Activated T-helper 1 cell treated with anti-CD3 and anti-CD28 coated beads, Interleukin-12 subunit alpha, Interleukin-12 subunit beta, Interleukin-2, Interleukin-4 antibody, amounts not matched to agents 30 ng/mL and 10 ng/mL and 1 ng/mL, durations not matched to agents 14 hours and 24 hours and 36 hours (primary cell): ENCODE data around the gene PTPN18. TPM values are rescaled to one million over a fixed set of nuclear protein-coding genes. Genes with fewer than 3 reads are reported as not detected.

Experiments
- DNase-seq: peaks from one replicate; pipeline ENCODE4 v3.0.0; 2021; ENCODE audit warnings: low spot score
- H3K27ac Mint-ChIP-seq: one replicate; pipeline ENCODE4 v1.8.0; 2021; ENCODE audit warnings: mild to moderate bottlenecking, mixed read lengths
- H3K27me3 Mint-ChIP-seq: one replicate; pipeline ENCODE4 v1.8.0; 2022; ENCODE audit warnings: mild to moderate bottlenecking, moderate library complexity, mixed read lengths; ENCODE audit not compliant: insufficient read depth
- H3K36me3 Mint-ChIP-seq: one replicate; pipeline ENCODE4 v1.8.0; 2021; ENCODE audit warnings: low read depth, mixed read lengths
- H3K4me1 Mint-ChIP-seq: one replicate; pipeline ENCODE4 v1.8.0; 2021; ENCODE audit warnings: low read depth, mixed read lengths
- H3K4me3 Mint-ChIP-seq: one replicate; pipeline ENCODE4 v1.8.0; 2021; ENCODE audit warnings: mild to moderate bottlenecking, moderate library complexity, mixed read lengths
- H3K9me3 Mint-ChIP-seq: one replicate; pipeline ENCODE4 v1.8.0; 2021; ENCODE audit warnings: mixed read lengths
- intact Hi-C: fragments of 100-400 bp; cut with micrococcal nuclease; formaldehyde crosslinking; loops from one replicate; pipeline ENCODE4 v1.15.1; 2024
- total RNA-seq: library from RNA; stranded (reverse); gene quantifications from 2 replicates; pipeline ENCODE4 v1.2.3, GENCODE V29; 2022

The PTPN18 gene
- total RNA-seq, 1 donor from 2014 or later = 68.9 TPM

GRCh38 chr2:130344578-130344977, 11.3 kb upstream of the PTPN18 start:
- Mint-ChIP-seq H3K27ac (peak overlapping the region; percentile 13), H3K27me3 (no peaks in the 10 kb centered on the region), H3K36me3 (peaks cover 49% of the 10 kb centered on the region), H3K9me3 (no peaks in the 10 kb centered on the region), H3K4me1 (peaks cover 21% of the 10 kb centered on the region), H3K4me3 (peak overlapping the region; percentile 100)
- intact Hi-C loops = loop anchor here (5.0 to 10.0 kb wide), 2 partner anchors 628 to 1340 kb away; no protein-coding TSS in a partner anchor
- no peak for DNase-seq

GRCh38 chr2:130345091-130345490, 10.8 kb upstream of the PTPN18 start:
- DNase-seq = no peak
- H3K9me3 Mint-ChIP-seq = no peaks in the 10 kb centered on the region

DNA sequence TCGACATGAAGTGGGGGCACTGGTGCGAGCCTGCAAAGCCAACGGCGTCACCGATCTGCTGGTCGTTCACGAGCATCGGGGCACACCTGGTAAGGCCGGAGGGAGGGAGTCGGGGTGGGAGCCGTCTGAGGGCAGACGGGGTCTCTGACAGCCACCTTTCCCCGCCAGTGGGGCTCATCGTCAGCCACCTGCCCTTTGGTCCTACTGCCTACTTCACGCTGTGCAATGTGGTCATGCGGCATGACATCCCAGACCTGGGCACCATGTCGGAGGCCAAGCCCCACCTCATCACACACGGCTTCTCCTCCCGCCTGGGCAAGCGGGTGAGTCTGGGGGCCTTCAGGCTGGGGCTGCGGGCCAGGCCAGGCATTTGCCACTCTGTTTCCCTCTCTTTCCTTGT, 10.2 kb upstream of the PTPN18 start:
- H3K4me3 Mint-ChIP-seq = peak overlapping the region; percentile 5
- no peaks in the 10 kb centered on the region for H3K9me3 Mint-ChIP-seq
- H3K27ac Mint-ChIP-seq = no peak overlapping the region
- H3K4me1 Mint-ChIP-seq = peaks cover 18% of the 10 kb centered on the region
- intact Hi-C loops = loop anchor here (10.0 kb wide), 1 partner anchor 1339 kb away; no protein-coding TSS in a partner anchor
- no peaks in the 10 kb centered on the region for H3K27me3 Mint-ChIP-seq
- peaks cover 46% of the 10 kb centered on the region for H3K36me3 Mint-ChIP-seq
- no peak for DNase-seq

More at GRCh38 chr2:130345091-130345490, 10.8 kb upstream of the PTPN18 start:
- no peaks in the 10 kb centered on the region for H3K27me3 Mint-ChIP-seq
- H3K36me3 Mint-ChIP-seq = peaks cover 44% of the 10 kb centered on the region
- intact Hi-C loops = loop anchor here (10.0 kb wide), 1 partner anchor 1340 kb away; no protein-coding TSS in a partner anchor
- H3K27ac Mint-ChIP-seq = no peak overlapping the region
- peaks cover 19% of the 10 kb centered on the region for H3K4me1 Mint-ChIP-seq
- peak overlapping the region; percentile 100 for H3K4me3 Mint-ChIP-seq

- Mint-ChIP-seq H3K27ac (no peak overlapping the region), H3K4me3 (no peak overlapping the region), H3K36me3 (peaks cover 45% of the 10 kb centered on the region), H3K27me3 (no peaks in the 10 kb centered on the region), H3K4me1 (peaks cover 14% of the 10 kb centered on the region), H3K9me3 (no peaks in the 10 kb centered on the region)
- intact Hi-C loops = loop anchor here (10.0 kb wide), 1 partner anchor 1339 kb away; no protein-coding TSS in a partner anchor
- no peak for DNase-seq
Observed at GRCh38 chr2:130346041-130346740, 9.7 kb upstream of the PTPN18 start.

DNA sequence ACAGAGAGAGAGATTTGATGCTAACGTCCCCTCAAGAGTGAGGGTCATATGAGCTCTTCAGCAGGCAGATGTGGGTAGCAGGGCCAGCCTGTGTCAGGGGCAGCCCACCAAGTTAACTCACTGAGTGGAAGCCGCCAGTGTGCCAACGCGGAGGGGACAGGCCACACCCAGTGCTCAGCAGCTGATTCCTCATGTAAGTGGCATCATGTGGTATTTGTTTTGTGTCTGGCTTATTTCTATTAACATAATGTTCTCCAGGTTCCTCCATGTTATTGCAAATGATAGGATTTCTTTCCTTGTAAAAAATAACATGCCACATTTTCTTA, 9.2 kb upstream of the PTPN18 start:
- no peak for DNase-seq
- no peak overlapping the region for H3K27ac Mint-ChIP-seq

GRCh38 chr2:130347220-130347925, 8.5 kb upstream of the PTPN18 start:
- no peak for DNase-seq
- no peak overlapping the region for H3K4me3 Mint-ChIP-seq
- H3K27me3 Mint-ChIP-seq = no peaks in the 10 kb centered on the region
- no peaks in the 10 kb centered on the region for H3K9me3 Mint-ChIP-seq
- intact Hi-C loops = loop anchor here (10.0 kb wide), 1 partner anchor 1337 kb away; no protein-coding TSS in a partner anchor
- H3K4me1 Mint-ChIP-seq = peaks cover 12% of the 10 kb centered on the region
- peaks cover 43% of the 10 kb centered on the region for H3K36me3 Mint-ChIP-seq
- no peak overlapping the region for H3K27ac Mint-ChIP-seq

More for the DNA sequence above, 9.2 kb upstream of the PTPN18 start:
- Mint-ChIP-seq H3K4me3 (no peak overlapping the region), H3K27me3 (no peaks in the 10 kb centered on the region), H3K36me3 (peaks cover 43% of the 10 kb centered on the region), H3K4me1 (peaks cover 13% of the 10 kb centered on the region), H3K9me3 (no peaks in the 10 kb centered on the region)
- intact Hi-C loops = loop anchor here (10.0 kb wide), 1 partner anchor 1338 kb away; no protein-coding TSS in a partner anchor

DNA sequence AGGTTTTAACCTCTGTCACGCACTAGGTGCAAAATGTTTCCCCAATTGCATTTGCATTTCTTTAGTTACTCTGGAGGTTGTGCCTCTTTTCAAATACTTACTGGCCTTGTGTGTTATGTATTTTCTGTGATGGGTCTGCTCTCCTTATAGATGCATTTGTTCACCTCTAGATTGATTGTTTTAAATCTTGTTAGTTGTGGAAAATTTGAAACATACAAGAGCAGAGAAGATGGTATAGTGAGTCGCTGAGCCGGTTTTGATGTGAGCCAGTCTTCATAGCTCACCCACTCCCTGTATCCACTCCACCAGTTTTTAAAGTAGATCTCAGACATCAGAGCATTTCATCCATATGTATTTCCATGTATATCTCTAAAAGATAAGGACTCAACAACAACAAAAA, 6.7 kb upstream of the PTPN18 start:
- no peak overlapping the region for H3K4me3 Mint-ChIP-seq
- intact Hi-C loops = loop anchor here (10.0 kb wide), 1 partner anchor 1336 kb away; no protein-coding TSS in a partner anchor

DNA sequence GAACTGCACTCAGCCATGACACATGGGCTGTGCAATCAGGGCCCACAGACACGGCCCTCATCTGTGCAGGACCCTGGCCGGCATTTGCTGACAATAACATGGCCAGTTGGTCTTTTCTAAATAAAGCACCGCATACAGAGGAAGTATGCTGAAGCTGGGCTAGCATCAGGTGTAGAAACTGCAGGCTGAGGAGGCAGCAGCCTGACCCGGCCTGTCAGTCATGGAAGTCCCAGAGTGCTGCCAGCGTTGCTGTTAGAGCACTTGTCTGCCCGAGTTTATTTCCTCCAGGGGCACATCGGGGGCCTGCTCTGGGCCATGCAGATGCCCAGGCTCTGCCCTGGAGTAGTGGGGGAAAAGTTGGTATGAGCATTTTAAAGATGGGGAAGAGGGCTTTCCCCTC, 4.1 kb upstream of the PTPN18 start:
- Mint-ChIP-seq H3K4me3 (no peak overlapping the region), H3K36me3 (peaks cover 22% of the 10 kb centered on the region), H3K27ac (no peak overlapping the region), H3K27me3 (no peaks in the 10 kb centered on the region), H3K4me1 (peaks cover 26% of the 10 kb centered on the region), H3K9me3 (no peaks in the 10 kb centered on the region)
- intact Hi-C loops = no loop called here
- no peak for DNase-seq

More for the DNA sequence above, 6.7 kb upstream of the PTPN18 start:
- Mint-ChIP-seq H3K9me3 (no peaks in the 10 kb centered on the region), H3K27me3 (no peaks in the 10 kb centered on the region), H3K4me1 (peaks cover 12% of the 10 kb centered on the region), H3K27ac (peak overlapping the region; percentile 3), H3K36me3 (peaks cover 41% of the 10 kb centered on the region)
- no peak for DNase-seq

DNA sequence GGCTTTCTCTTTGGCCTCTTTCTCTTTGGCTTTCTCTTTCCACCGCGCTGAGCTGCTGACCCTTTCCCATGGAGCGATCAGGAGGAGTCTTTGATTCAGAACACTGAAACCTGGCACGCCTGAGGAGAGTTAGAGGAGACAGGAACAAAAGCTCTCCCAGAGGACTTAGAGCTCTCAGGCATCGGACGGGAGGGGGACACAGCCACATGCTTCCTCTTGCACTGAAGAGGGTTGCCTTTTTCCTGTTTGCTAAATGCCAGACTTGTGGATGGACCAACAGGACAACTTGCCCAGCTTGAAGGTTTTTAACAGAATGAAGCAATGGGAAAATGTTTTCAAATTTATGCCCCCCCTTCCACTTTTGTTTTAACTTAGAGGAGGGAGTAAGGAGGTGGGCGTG, 3.6 kb upstream of the PTPN18 start:
- Mint-ChIP-seq H3K4me3 (no peak overlapping the region), H3K36me3 (peaks cover 16% of the 10 kb centered on the region), H3K9me3 (no peaks in the 10 kb centered on the region), H3K4me1 (peaks cover 29% of the 10 kb centered on the region), H3K27me3 (no peaks in the 10 kb centered on the region), H3K27ac (no peak overlapping the region)
- no peak for DNase-seq
- intact Hi-C loops = no loop called here

DNA sequence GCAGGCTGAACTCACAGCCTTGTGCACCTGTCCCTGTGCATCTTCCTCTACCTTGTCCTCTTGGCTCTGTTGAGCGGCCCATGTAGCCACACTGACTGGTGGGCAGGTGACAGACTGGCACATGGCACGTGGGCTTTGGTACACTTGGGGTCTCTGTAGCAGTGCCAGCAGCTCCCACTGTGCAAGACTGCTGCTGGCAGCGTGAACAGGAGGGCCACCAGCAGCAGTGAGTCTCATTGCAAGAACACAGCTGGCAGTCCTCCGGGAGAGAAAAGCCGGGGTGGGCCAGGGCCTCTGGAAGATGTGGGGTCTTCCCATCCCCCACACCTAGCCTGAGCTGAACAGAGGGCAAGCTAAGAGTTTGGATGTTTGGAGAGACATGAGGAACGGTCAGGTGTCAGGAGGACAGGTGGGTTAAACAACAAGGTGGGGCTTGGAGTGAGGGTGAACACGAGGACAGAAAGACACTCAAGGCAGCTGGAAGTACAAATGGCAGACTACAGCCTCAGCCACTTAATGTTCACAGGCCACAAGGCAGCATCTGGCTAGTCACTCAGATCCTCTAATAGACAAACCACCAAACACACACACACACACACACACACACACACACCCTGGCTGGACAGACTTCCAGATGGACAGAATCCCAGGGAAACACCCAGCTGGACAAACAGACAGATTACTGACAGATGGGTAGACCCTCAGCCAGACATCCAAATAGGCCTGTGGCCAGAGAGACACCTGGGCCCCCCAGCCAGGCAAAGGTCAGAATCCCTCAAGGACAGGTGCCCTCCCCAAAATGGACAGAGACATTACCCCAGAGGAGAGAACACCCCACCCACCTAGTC, 2.3 kb upstream of the PTPN18 start:
- Mint-ChIP-seq H3K27me3 (no peaks in the 10 kb centered on the region), H3K9me3 (no peaks in the 10 kb centered on the region), H3K4me1 (peaks cover 29% of the 10 kb centered on the region), H3K4me3 (no peak overlapping the region), H3K27ac (no peak overlapping the region), H3K36me3 (peaks cover 10% of the 10 kb centered on the region)
- intact Hi-C loops = no loop called here
- DNase-seq = no peak

DNA sequence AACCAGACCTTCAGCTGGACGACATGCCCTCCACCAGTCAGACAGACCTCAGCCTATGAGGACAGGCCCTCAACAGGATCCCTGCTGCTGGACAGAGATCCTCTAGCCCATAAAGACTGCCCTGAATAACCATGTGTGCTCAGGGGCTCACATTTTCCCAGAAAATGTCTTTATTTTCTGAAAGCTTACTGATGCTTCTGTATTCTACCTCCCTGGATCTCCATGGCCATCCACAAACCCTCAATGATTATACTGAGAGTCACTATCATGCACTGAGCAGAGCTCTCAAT, 1.8 kb upstream of the PTPN18 start:
- DNase-seq = no peak
- Mint-ChIP-seq H3K27me3 (no peaks in the 10 kb centered on the region), H3K4me1 (peaks cover 29% of the 10 kb centered on the region), H3K4me3 (peak overlapping the region; percentile 81), H3K36me3 (peaks cover 8% of the 10 kb centered on the region), H3K27ac (no peak overlapping the region), H3K9me3 (no peaks in the 10 kb centered on the region)
- intact Hi-C loops = no loop called here

DNA sequence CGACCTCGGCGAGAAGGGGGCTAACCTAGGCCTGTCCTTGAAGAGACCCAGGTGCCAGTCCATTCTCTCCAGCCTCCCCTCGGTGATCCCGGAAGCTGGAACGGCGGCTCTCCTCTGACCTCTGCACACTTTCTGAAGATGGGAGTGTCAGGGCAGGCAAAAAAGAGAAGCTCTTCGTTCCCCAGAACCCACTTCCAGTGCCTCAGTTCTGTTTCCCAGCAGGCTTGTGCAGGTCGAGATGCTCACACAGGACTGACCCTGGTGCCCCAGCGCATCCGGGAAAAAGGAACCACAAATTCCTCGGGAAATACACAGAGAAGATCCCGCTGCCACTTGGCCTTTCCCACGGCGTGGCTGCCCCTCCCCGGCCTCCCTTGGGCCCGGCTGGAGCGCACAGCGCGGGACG, 681 bp upstream of the PTPN18 start:
- peaks cover 29% of the 10 kb centered on the region for H3K4me1 Mint-ChIP-seq
- DNase-seq = no peak
- H3K4me3 Mint-ChIP-seq = peak overlapping the region; percentile 81
- intact Hi-C loops = loop anchor here (1.0 kb wide), 2 partner anchors 13 to 36 kb away; partner anchors contain the start of gene IMP4
- peak overlapping the region; percentile 52 for H3K27ac Mint-ChIP-seq
- H3K36me3 Mint-ChIP-seq = peaks cover 10% of the 10 kb centered on the region
- H3K9me3 Mint-ChIP-seq = no peaks in the 10 kb centered on the region
- no peaks in the 10 kb centered on the region for H3K27me3 Mint-ChIP-seq
